Neural cell (in vitro differentiated cells): ENCODE data around the gene THADA.

Source experiments
- CTCF ChIP-seq: fragments of 450-650 bp; IDR thresholded peaks from 2 replicates; pipeline ENCODE4 v1.5.1; 2014; ENCODE audit warnings: antibody characterized with exemption, mild to moderate bottlenecking, moderate library complexity; ENCODE audit not compliant: poor library complexity, severe bottlenecking
- EZH2 ChIP-seq: fragments of 200-600, 300-800 bp; shearing (Covaris generic), sonication (generic); IDR thresholded peaks from 2 replicates; pipeline ENCODE4 v1.6.1; 2014; ENCODE audit warnings: antibody characterized with exemption, low read length, borderline replicate concordance, mild to moderate bottlenecking; ENCODE audit not compliant: insufficient read depth, poor library complexity, severe bottlenecking
- MXI1 ChIP-seq: fragments of 450-650 bp; conservative IDR thresholded peaks from 2 replicates; pipeline ENCODE4 v1.6.1; 2014; ENCODE audit warnings: antibody characterized with exemption, mild to moderate bottlenecking; ENCODE audit not compliant: poor library complexity, severe bottlenecking
- POLR2AphosphoS5 ChIP-seq: IDR thresholded peaks from 2 replicates; pipeline ENCODE4 v1.6.1; 2012
- RAD21 ChIP-seq: fragments of 450-650 bp; conservative IDR thresholded peaks from 2 replicates; pipeline ENCODE4 v1.6.1; 2014; ENCODE audit warnings: antibody characterized with exemption, mild to moderate bottlenecking, moderate library complexity
- REST ChIP-seq: IDR thresholded peaks from 2 replicates; pipeline ENCODE4 v1.6.1; 2012; ENCODE audit warnings: borderline replicate concordance

DNA sequence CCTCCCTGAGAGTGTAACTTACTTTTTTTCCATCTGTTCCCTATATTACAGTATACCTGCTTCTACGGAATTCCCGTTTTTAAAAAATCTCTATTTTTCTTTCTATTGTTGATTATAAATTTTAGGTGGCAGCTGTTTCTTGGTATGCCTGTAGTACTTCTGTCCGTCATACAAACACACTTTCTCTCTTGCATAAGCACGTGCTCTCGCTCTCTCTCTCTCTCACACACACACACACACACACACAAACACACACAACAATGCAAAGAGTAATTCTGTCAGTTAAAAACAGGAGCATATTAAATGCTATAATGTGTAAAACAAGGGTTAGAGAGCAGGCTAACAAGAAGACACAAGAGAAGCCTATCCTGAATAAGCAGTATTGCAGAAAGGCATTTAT is 140.5 kb downstream of the THADA start:
- TF ChIP-seq REST (no peak), POLR2AphosphoS5 (no peak), CTCF (no peak), MXI1 (no peak), EZH2 (no peak), RAD21 (no peak)
